Measurements from ENCODE around the gene THBS3.

Gene THBS3

DNA sequence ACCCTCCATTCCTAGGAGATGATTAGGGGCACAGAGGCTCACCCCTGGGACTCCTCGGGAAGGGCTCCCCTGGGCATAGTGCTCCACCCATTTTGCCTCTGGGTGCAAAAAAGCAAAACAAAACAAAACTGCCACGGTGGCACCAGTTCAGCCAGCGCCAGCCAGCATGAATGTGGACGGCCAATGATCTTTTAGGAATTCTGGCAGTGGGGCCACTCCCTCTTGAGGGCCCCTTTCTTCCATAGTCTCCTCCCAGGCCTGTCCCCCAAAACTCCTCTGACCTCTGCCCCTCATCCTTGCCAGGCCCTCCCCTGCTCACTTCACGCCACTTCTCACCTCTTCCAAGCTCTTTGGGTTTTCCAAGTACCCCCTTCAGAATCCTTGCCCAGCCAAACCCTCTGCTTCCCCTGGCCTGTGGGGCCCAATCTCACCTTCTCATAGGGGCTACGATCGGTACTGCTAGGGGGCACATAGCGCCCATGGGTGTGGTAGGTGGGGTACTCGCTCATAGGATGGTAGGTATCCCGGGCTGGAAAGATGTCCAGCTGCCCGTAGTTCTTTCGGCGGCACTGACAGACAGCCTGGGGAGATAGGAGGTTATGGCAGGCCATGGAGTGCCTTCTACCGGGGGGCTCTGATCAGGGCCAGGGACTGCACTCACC, 20.8 kb downstream of the THBS3 start:
- no peak for DNase-seq

DNA sequence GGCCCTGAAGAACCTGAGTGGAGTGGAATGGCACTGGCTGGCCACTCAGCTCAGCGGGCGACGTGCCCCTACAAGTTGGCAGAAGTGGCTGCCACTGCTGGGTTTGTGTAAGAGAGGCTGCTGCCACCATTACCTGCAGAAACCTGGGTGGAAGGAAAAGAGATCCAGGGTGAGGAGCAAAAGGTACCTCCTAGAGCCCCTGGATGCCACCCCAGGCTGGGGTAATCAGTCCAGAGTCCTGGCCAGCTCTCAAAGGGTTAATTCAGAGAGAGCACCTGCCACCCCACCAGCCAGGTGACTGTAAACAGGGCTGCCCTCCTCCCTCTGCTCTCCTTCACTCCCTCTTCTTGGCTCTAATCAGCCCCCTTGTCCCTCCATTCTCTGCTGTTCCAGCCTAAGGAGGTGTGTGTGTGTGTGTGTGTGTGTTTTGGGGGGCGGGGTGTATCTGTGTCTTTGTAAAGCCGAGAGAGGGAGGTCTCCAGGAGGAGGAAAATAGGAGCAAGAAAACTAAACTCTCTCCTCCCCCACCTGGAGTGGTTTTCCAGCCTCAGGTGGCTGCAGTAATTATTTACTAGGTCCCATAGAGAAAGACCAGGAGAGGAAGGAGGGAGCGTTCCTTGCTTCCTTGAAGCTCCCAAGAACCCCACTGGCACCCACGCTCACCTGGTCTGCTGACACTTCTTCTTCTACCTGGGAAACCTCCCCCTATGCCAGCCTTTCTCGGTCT, 21.5 kb downstream of the THBS3 start:
- DNase-seq, result no peak

DNA sequence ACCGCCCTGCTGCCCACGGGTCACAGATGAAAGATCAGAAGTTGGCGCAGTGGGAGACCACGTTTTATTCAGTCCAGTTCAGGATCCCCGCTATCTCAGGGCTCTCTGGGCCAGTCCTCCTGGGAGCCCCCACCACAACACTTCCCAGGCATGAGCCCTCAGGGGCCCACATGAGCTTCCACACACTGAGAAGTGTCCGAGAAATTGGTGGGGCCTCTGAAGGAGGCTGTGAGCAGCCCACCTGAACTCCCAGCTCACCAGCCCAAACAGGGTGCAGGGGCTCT, 22.0 kb downstream of the THBS3 start:
- DNase-seq, result no peak

DNA sequence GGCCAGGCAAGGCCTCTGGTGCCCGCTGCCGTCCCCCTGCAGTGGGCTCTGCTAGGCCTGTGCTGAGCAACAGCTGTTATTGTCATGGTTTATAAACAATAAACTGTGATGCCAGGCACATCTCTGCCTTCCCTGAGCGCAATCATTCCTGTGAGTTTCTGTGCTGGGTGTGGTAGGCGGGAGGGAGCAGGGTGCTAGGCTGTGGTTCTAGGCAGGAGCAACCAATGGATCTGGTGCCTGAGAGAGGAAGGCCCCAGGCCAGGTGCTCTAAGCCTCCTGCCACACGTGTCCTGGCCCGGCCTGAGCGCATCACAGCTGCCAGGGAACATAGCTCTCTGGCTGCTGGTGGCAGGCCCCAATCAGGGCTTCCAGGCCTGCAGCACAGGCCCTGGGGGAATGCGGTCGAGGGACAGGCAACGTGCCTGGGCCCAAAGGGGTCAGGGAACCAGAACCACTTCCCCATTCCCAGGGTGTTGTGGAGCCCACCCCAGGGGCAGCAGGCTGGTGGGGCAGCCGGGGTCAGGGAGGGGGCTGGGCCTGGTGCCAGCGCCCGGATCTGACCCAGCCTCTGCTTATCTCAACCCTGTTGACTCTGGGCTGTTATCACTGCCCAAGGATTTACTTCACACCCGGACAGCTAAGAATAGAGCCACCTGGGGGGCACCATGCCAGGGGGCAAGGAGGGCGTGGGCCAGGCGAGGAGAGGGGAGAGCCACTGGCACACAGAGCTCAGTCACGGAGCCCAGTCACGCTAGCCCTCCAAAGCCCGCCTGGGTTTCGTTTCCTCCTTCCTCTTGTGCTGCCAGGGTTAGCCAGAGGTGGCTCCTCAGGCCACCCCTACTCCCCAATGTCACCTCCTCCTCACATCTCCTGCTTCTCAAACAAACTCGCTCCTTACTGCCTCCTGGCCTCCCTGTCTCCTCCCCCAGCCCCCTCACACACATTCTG, 22.6 kb downstream of the THBS3 start:
- peak in 1 of 2 donors; percentile 67 for DNase-seq

GRCh38 chr1:155184351-155184811, 23.3 kb downstream of the THBS3 start:
- DNase-seq, result no peak

DNA sequence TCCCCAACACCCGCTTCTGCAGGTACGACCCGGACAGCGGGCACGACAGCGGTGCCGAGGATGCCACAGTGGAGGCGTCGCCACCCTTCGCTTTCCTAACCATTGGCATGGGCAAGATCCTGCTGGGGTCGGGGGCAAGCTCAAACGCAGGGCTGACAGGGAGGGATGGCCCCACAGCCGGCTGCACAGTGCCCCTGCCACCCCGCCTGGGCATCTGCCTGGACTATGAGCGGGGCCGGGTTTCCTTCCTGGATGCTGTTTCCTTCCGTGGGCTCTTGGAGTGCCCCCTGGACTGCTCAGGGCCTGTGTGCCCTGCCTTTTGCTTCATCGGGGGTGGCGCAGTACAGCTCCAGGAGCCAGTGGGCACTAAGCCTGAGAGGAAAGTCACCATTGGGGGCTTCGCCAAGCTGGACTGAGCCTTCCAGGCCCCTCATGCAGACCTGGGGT, 23.9 kb downstream of the THBS3 start:
- no peak for DNase-seq

GRCh38 chr1:155182052-155182550, 25.6 kb downstream of the THBS3 start:
- DNase-seq, result no peak

DNA sequence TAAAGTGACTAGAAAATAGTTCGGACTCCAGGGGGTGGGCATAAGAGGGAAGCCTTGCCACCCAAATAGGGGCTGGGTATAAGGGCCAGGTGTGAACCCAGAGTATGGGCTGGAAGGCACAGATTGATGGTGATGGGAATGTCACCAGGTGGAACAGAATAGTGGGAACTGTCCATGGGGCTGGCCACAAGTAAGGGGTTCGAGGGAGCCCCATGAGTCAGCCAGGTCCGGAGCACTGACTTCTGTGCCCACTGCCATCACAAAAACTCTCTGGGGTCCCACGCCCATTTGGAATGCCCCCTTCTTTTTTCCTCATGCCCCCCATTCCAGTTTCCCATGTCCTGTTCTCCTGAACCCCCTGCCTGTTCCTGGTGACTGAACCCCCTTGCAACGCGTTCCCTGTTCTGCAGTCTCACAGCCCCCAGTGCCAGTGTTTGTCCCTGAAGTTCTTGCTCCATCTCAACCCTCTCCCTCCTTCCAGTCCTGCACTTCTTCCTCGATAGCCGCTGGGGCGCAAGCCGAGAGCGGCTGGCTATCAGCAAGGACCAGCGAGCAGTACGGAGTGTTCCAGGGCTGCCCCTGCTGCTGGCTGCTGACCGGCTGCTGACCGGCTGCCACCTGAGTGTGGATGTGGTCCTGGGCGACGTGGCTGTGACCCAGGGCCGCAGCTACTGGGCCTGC, 26.2 kb downstream of the THBS3 start:
- DNase-seq, result no peak

- no peak for DNase-seq
Observed at GRCh38 chr1:155179112-155180031, 28.3 kb downstream of the THBS3 start.

GRCh38 chr1:155178441-155179111, 29.1 kb downstream of the THBS3 start:
- DNase-seq, result peak in 1 of 2 donors; percentile 38

DNA sequence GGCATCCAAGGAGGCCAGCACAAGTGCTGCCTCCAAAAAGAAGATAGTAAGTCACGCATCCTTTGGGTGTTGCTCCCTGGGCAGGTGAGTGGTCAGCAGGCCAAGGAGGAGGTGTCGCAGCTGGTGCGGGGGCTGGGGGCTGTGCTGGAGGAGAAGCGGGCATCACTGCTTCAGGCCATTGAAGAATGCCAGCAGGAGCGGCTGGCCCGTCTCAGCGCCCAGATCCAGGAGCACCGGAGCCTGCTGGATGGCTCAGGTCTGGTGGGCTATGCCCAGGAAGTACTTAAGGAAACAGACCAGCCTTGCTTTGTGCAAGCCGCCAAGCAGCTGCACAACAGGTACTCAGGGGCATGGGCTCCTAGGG, 29.8 kb downstream of the THBS3 start:
- no peak for DNase-seq

DNA sequence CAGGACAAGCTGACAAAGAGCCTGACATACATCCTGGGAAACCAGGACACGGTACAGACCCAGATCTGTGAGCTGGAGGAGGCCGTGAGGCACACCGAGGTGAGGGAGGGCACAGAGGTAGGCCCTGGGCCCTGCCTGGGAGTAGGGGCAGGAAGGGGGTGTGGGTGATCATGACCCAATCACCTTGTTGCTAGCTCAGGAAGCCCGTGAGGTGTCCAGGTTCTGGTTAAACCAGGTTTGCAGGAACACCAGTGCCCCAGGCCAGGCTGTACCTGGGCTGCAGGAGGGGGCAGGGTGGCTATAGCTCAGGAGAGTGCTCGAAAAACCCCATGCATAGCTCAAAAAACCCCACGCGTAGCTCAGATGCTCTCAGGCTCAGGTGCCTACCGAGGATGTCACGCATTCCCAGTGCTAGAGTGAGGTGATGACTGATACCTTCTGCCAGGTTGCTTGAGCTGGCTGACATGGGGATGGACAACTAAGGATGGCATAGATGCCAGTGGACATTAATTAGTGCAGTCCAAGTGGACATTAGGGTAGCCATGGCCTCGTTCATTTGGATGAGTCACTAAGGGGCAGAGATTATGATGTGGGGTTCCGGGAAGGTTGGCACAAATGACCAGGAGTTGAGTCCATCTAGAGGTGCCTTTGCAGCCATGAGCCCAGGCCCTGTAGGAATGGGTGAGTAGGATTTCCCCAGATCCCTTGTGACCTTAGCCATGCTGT, 30.3 kb downstream of the THBS3 start:
- no peak for DNase-seq

GRCh38 chr1:155176544-155177071, 31.1 kb downstream of the THBS3 start:
- DNase-seq, result peak; percentile 79 to 84

- DNase-seq, result no peak
Observed at GRCh38 chr1:155175927-155176371, 31.7 kb downstream of the THBS3 start.

DNA sequence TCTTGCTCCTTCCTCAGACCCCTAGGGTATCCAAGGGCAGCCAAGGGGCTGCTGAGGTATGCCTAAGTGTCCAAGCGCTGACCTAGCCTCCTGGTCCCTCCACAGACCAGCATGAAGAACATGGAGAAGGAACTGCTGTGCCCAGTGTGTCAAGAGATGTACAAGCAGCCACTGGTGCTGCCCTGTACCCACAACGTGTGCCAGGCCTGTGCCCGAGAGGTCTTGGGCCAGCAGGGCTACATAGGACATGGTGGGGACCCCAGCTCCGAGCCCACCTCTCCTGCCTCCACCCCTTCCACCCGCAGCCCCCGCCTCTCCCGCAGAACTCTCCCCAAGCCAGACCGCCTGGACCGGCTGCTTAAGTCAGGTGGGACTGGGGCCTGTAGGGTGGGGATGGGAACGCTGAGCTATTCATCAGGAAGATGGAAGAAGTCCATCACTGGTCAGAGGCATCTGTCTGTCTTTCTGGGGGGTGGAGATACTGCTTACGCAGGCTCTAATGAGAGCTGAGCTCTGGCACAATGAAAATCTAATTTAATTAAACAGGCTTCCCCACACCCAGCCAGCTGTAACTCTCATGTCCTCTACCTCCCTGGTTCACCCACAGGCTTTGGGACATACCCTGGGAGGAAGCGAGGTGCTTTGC, 32.3 kb downstream of the THBS3 start:
- no peak for DNase-seq

DNA sequence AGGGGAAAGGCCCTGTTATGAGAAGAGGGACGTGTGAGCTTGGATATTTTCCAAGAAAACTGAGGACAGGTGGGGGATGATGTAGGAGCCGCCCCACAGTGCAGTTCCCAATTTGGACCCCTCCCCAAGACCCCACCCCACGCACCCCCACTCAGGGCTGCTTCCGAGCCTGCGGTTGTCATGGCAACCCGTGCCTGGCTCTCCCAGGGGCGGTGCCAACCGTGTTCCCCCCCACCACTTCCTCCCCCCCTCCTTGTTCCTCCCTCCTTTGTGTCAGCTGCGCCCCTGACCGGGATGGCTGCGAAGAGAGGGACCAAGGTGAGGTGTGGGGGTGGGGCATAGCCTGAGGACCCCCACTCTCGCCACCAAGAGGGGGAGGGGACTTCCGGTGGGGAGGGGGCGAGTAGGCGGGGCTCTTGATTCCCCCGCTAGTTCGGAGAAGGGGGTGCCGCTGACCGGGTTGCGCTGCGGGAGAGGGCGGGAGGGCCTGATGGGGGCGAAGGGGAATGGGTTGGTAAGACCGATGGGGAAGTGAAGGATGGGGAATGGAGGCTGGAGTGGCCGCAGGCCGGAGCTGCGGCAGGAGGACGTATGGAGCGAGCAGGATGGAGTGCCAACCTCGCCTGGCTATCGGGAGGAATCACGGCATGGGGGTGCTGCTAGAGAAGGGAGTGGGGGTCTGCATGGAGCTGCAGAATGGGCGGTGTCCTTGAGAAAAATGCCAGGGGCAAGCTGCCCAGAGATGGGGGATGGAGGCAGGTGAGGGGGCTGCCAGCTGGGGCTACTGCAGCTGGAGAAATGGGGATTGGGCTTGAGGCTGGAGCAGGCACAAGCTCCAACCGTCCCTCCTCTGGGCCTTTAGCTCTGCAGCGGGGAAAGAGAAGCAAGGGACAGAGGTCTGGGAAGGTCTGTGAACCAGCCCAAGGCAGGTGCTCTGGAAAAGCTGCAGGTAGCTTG, 33.1 kb downstream of the THBS3 start:
- peak; percentile 68 to 71 for DNase-seq

- peak; percentile 67 to 75 for DNase-seq
Observed at GRCh38 chr1:155173478-155174323, 34.0 kb downstream of the THBS3 start, which contains the start of gene TRIM46. Gene TRIM46, plus strand, starts transcription at chr1:155173849. Its CDS starts 118 bp downstream, at chr1:155173967.
